ENCODE measurements around the gene SMCO4.

Gene SMCO4

DNA sequence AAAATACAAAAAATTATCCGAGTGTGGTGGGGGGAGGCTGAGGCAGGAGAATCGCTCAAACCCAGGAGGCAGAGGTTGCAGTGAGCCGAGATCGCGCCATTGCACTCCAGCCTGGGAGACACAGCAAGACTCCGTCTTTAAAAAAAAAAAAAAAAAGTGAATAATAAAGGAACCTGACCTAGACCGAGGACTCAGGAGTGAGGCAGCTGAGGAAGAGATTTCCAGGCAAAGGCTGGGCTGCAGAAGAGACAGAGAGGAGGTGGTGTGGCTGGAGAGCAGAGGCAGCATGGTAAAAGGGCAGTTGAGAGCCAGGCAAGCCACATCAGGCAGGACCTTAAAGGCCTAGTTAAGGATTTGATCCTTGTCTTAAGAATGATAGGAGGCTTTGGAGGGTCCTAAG is 28.4 kb upstream of the SMCO4 start:
- H3K4me3 ChIP-seq (ENCODE audit: low read length, poor library complexity, severe bottlenecking), result no peak overlapping the region
- no peaks in the 10 kb centered on the region for H3K36me3 ChIP-seq (ENCODE audit: insufficient read depth, low read length)
- H3K9me2 ChIP-seq (replicated peaks; ENCODE audit: low read depth, low read length), result no peaks in the 10 kb centered on the region
- H3K79me2 ChIP-seq (ENCODE audit: insufficient read depth, low read length), result no peaks in the 10 kb centered on the region
- no peak overlapping the region for H3K4me2 ChIP-seq (ENCODE audit: low read depth, low read length, poor library complexity, severe bottlenecking)
- no peaks in the 10 kb centered on the region for H3K27me3 ChIP-seq (ENCODE audit: insufficient read depth, low read length, poor library complexity, severe bottlenecking)
- no peaks in the 10 kb centered on the region for H4K20me1 ChIP-seq (ENCODE audit: insufficient read depth, low read length, poor library complexity, severe bottlenecking)
- no peak overlapping the region for H3K9ac ChIP-seq (ENCODE audit: low read depth, low read length, poor library complexity, severe bottlenecking)
- TF ChIP-seq EZH2phosphoT487 (IDR thresholded peaks at IDR 0.05; ENCODE audit: borderline replicate concordance), result no peak
- TF ChIP-seq, protein P1, sequence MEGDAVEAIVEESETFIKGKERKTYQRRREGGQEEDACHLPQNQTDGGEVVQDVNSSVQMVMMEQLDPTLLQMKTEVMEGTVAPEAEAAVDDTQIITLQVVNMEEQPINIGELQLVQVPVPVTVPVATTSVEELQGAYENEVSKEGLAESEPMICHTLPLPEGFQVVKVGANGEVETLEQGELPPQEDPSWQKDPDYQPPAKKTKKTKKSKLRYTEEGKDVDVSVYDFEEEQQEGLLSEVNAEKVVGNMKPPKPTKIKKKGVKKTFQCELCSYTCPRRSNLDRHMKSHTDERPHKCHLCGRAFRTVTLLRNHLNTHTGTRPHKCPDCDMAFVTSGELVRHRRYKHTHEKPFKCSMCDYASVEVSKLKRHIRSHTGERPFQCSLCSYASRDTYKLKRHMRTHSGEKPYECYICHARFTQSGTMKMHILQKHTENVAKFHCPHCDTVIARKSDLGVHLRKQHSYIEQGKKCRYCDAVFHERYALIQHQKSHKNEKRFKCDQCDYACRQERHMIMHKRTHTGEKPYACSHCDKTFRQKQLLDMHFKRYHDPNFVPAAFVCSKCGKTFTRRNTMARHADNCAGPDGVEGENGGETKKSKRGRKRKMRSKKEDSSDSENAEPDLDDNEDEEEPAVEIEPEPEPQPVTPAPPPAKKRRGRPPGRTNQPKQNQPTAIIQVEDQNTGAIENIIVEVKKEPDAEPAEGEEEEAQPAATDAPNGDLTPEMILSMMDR (conservative IDR thresholded peaks at IDR 0.05; ENCODE audit: low read length), result no peak
- H3K9me3 ChIP-seq (ENCODE audit: insufficient read depth, low read depth, low read length), result no peaks in the 10 kb centered on the region
- no peaks in the 10 kb centered on the region for H3F3A ChIP-seq (ENCODE audit: low read depth)
- no peak overlapping the region for H2AFZ ChIP-seq (ENCODE audit: low read length)
- H3K4me1 ChIP-seq (ENCODE audit: insufficient read depth, low read length, poor library complexity, severe bottlenecking), result peaks cover 4% of the 10 kb centered on the region

DNA sequence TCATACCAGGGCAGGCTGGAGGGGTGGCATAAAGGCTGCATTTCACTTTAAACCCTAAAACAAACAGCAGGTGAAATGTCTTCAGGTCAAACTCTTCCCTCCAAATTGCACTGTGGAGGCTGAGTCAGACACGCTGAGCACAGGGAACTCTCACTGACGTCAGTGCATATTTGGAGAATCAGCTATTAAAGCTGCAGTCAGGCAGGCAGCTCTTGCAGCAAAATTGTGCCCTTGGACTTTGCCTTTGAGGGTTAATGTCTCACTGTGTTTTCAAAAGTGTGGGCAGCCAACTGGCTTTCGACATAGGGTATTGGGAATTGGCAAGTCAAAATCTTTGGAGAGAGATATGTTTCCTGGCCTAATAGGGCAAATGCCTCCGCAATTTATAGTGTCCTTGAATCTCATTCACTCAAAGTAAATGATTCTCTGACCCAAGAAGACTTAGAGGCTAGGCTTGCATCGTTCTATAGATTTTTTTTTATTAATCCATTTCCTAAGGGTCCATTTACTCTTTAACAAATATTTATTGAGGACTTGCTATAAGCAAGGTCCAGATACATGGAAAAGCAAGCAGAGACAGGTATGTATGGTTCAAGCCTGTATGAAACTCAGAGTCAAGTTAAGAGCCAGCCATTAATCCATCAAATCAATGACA is 27.7 kb upstream of the SMCO4 start:
- Histone ChIP-seq H3K27me3 (ENCODE audit: insufficient read depth, low read length, poor library complexity, severe bottlenecking) (no peaks in the 10 kb centered on the region), H3K9me3 (ENCODE audit: insufficient read depth, low read depth, low read length) (no peaks in the 10 kb centered on the region), H2AFZ (ENCODE audit: low read length) (no peak overlapping the region), H3K4me1 (ENCODE audit: insufficient read depth, low read length, poor library complexity, severe bottlenecking) (peaks cover 4% of the 10 kb centered on the region), H3K9ac (ENCODE audit: low read depth, low read length, poor library complexity, severe bottlenecking) (no peak overlapping the region), H4K20me1 (ENCODE audit: insufficient read depth, low read length, poor library complexity, severe bottlenecking) (no peaks in the 10 kb centered on the region), H3K79me2 (ENCODE audit: insufficient read depth, low read length) (no peaks in the 10 kb centered on the region), H3F3A (ENCODE audit: low read depth) (no peaks in the 10 kb centered on the region), H3K9me2 (replicated peaks; ENCODE audit: low read depth, low read length) (no peaks in the 10 kb centered on the region), H3K4me3 (ENCODE audit: low read length, poor library complexity, severe bottlenecking) (no peak overlapping the region), H3K4me2 (ENCODE audit: low read depth, low read length, poor library complexity, severe bottlenecking) (no peak overlapping the region), H3K36me3 (ENCODE audit: insufficient read depth, low read length) (no peaks in the 10 kb centered on the region)
- TF ChIP-seq, protein P1 (conservative IDR thresholded peaks at IDR 0.05; ENCODE audit: low read length), result no peak
- no peak for TF ChIP-seq EZH2phosphoT487 (IDR thresholded peaks at IDR 0.05; ENCODE audit: borderline replicate concordance)

DNA sequence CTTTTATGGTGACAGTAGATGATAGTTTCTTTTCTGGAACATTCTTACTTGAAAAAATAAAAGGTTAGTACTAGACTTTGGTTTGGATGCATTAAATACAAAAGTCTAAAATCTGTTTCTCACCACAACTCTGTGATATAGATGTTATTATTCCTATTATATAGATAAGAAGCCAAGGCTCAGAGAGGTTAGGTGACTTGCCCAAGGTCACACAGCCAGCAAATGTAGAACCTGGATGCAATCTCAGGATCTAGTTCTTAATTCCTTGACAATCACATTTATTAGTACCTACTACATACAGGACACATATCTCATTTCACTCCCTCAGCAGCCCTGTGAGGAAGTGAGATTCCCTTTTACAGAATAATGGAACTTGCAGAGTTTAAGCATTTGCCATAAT is 26.3 kb upstream of the SMCO4 start:
- H3K4me2 ChIP-seq (ENCODE audit: low read depth, low read length, poor library complexity, severe bottlenecking), result no peak overlapping the region
- no peak overlapping the region for H3K9ac ChIP-seq (ENCODE audit: low read depth, low read length, poor library complexity, severe bottlenecking)
- H3K36me3 ChIP-seq (ENCODE audit: insufficient read depth, low read length), result no peaks in the 10 kb centered on the region
- no peaks in the 10 kb centered on the region for H3K9me3 ChIP-seq (ENCODE audit: insufficient read depth, low read depth, low read length)
- H4K20me1 ChIP-seq (ENCODE audit: insufficient read depth, low read length, poor library complexity, severe bottlenecking), result no peaks in the 10 kb centered on the region
- H3F3A ChIP-seq (ENCODE audit: low read depth), result no peaks in the 10 kb centered on the region
- H2AFZ ChIP-seq (ENCODE audit: low read length), result no peak overlapping the region
- TF ChIP-seq, protein P1 (conservative IDR thresholded peaks at IDR 0.05; ENCODE audit: low read length), result no peak
- no peak for TF ChIP-seq EZH2phosphoT487 (IDR thresholded peaks at IDR 0.05; ENCODE audit: borderline replicate concordance)
- no peaks in the 10 kb centered on the region for H3K79me2 ChIP-seq (ENCODE audit: insufficient read depth, low read length)
- no peaks in the 10 kb centered on the region for H3K27me3 ChIP-seq (ENCODE audit: insufficient read depth, low read length, poor library complexity, severe bottlenecking)
- H3K9me2 ChIP-seq (replicated peaks; ENCODE audit: low read depth, low read length), result no peaks in the 10 kb centered on the region
- peaks cover 4% of the 10 kb centered on the region for H3K4me1 ChIP-seq (ENCODE audit: insufficient read depth, low read length, poor library complexity, severe bottlenecking)
- H3K4me3 ChIP-seq (ENCODE audit: low read length, poor library complexity, severe bottlenecking), result no peak overlapping the region

All from Loucy (cell line).